MM.1S (cell line): ENCODE data around the gene CCIN.

Experiments used
- EZH2 ChIP-seq: fragments of 300-600 bp; sonication (generic); optimal IDR thresholded peaks from 2 replicates; pipeline ENCODE3; 2017; ENCODE audit warnings: low read depth, mild to moderate bottlenecking, antibody characterized with exemption, low read length, mixed read lengths
- EZH2phosphoT487 ChIP-seq: fragments of 300-600 bp; sonication (generic); IDR thresholded peaks from 2 replicates; pipeline ENCODE4 v1.6.1; 2018; ENCODE audit warnings: antibody characterized with exemption, low read length
- TF ChIP-seq, protein P1 (sequence below): fragments of 300-600 bp; sonication (generic); IDR thresholded peaks from 2 replicates; pipeline ENCODE4 v1.5.1; 2016; ENCODE audit warnings: antibody characterized with exemption, low read length, mixed read lengths

DNA sequence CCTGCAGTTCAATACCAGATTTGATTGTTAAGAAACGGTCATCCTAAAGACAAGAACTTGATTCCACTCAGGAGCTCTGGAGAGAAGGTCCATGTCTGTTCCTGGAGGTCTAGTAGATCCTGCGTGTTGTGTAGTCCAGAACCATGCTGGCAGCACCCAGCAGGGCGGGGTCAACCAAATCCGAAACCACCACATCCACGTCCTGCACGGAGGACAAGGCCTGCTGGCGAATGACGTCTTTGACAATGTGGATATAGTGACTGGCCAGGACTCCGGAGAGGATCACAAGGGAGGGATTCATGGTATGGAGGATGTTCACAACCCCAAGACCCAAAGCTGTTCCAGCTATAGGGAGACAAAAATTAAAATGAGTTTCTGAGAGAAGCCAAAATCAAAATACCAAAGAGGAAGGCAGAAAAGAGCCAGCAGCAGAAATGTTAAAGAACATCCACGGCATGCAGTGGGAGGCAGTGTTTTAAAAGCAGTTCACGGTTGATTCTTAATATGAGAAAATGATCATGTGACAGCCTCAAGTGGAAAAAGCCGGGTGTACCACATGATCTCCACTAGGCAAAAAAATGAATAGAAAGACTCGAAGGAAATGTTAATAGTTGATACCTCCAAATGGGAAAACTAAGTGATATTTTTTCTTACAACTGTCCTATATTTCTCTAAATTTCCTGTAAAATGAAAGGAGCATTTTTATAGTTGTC is 48.2 kb downstream of the CCIN start:
- TF ChIP-seq, protein P1, sequence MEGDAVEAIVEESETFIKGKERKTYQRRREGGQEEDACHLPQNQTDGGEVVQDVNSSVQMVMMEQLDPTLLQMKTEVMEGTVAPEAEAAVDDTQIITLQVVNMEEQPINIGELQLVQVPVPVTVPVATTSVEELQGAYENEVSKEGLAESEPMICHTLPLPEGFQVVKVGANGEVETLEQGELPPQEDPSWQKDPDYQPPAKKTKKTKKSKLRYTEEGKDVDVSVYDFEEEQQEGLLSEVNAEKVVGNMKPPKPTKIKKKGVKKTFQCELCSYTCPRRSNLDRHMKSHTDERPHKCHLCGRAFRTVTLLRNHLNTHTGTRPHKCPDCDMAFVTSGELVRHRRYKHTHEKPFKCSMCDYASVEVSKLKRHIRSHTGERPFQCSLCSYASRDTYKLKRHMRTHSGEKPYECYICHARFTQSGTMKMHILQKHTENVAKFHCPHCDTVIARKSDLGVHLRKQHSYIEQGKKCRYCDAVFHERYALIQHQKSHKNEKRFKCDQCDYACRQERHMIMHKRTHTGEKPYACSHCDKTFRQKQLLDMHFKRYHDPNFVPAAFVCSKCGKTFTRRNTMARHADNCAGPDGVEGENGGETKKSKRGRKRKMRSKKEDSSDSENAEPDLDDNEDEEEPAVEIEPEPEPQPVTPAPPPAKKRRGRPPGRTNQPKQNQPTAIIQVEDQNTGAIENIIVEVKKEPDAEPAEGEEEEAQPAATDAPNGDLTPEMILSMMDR = no peak
- TF ChIP-seq EZH2 (no peak), EZH2phosphoT487 (no peak)
